Myocyte (in vitro differentiated cells): Measurements from ENCODE around the gene PKP4. TPM values are rescaled to one million over a fixed set of nuclear protein-coding genes. Genes with fewer than 3 reads are reported as not detected.

Source experiments
- total RNA-seq: library from RNA; depleted of rRNA; stranded (reverse); fragments of >200 nt; gene quantifications from 2 replicates; pipeline ENCODE4 v1.2.3, GENCODE V29; 2014

PKP4 gene
- total RNA-seq, 1 donor from 2014 or later, result 31.4 TPM

Other genes starting within 250 kb of the PKP4 start
- 0.26 and 0.29 TPM in 2 replicates for gene CCDC148, start 199 bp upstream of the PKP4 start, total RNA-seq